Measurements from ENCODE around the gene SNAP47.
A peak's percentile ranks its signal among the peaks of the same experiment; 100 is the strongest.

Gene SNAP47

GRCh38 chr1:227753999-227754711 is 18.9 kb downstream of the SNAP47 start:
- Mint-ChIP-seq H3K4me1 (ENCODE audit: low read depth) (peaks cover 52% of the 10 kb centered on the region), H3K36me3 (ENCODE audit: low read depth) (peaks cover 80% of the 10 kb centered on the region), H3K4me3 (no peak overlapping the region), H3K27me3 (no peaks in the 10 kb centered on the region), H3K27ac (no peak overlapping the region), H3K9me3 (no peaks in the 10 kb centered on the region)
- no peak for DNase-seq

DNA sequence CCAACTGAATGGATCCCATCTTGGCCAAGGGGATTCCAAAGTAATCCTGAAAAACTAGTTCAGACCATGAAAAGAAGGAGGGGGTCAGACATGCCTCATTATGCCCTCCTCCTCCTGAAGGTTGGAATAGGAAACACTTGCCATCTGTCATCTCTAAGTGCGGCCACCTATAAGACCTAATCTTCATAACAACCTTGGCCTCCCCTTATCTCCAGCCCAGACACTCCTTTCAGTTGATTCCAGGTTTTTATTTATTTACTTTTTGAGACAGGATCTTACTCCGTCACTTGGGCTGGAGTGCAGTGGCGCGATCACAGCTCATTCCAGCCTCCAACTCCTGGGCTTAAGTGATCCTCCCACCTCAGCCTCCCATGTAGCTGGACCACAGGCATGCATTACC is 19.7 kb downstream of the SNAP47 start:
- DNase-seq = no peak
- H3K36me3 Mint-ChIP-seq (ENCODE audit: low read depth) = peaks cover 81% of the 10 kb centered on the region
- peaks cover 55% of the 10 kb centered on the region for H3K4me1 Mint-ChIP-seq (ENCODE audit: low read depth)
- H3K27ac Mint-ChIP-seq = no peak overlapping the region
- no peaks in the 10 kb centered on the region for H3K27me3 Mint-ChIP-seq
- H3K9me3 Mint-ChIP-seq = no peaks in the 10 kb centered on the region
- H3K4me3 Mint-ChIP-seq = no peak overlapping the region

DNA sequence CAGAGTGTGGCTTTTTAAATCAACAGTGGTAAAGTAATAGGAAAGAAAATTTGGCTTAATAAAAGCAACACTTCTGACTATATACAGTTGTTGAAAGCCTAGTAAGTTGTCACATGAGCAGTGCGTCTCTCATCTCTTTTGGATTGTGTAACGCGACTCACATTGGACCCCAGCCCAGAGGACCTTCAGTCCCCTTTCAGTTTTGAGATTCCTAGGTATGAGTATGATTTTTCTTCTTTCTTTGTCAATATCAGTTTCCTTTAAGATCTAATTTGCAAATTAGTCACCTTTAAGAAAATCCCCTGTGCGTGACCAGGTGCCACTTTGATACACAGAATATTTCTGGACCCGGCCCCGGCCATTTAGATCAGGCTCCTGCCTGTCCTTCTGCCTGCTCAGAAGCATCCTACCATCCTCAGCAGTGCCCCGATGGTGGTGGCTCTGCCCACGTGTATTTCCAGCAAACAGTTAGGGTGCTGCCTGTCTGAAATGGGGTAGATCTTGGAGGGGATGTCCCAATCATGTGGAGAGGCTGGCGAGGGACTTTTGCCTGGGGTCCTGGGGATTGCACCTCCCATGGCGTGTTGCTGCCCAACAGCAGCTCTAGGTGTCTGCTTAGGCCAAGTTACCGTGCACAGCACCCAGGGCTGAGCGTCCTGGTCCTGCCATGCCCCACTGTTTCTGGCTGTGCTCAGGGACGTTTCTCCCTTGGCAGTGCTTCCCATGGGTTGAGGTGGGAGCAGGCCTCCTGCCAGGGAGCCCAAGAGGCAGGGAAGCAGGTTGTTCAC is 21.1 kb downstream of the SNAP47 start:
- no peak overlapping the region for H3K4me3 Mint-ChIP-seq
- H3K9me3 Mint-ChIP-seq = no peaks in the 10 kb centered on the region

DNA sequence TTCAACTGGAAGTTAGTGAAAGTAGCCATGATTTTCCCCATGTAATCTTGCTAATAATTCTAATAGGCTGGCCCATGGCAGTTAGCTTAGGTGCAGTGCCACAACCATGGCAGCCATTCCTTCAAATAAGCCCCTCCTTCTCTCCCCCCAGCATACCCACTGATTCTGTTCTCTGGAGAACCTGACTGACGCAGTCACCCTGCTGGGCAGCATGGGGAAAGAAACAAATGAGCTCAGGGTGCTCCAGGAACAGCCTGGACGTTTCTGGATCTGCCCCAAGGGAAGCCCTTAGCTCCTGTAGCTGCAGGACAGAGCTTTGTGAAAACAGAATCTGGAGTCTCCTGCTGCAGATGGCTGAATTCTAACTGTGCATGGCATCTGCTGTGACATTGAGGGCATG is 22.5 kb downstream of the SNAP47 start:
- Mint-ChIP-seq H3K27ac (no peak overlapping the region), H3K4me3 (no peak overlapping the region), H3K36me3 (ENCODE audit: low read depth) (peaks cover 85% of the 10 kb centered on the region), H3K9me3 (no peaks in the 10 kb centered on the region), H3K4me1 (ENCODE audit: low read depth) (peaks cover 74% of the 10 kb centered on the region), H3K27me3 (no peaks in the 10 kb centered on the region)
- no peak for DNase-seq

More for the DNA sequence above, 21.1 kb downstream of the SNAP47 start:
- peaks cover 67% of the 10 kb centered on the region for H3K4me1 Mint-ChIP-seq (ENCODE audit: low read depth)
- peaks cover 81% of the 10 kb centered on the region for H3K36me3 Mint-ChIP-seq (ENCODE audit: low read depth)
- DNase-seq = no peak
- peak overlapping the region; percentile 71 for H3K27ac Mint-ChIP-seq
- no peaks in the 10 kb centered on the region for H3K27me3 Mint-ChIP-seq

GRCh38 chr1:227758366-227758765 is 23.1 kb downstream of the SNAP47 start:
- H3K27ac Mint-ChIP-seq = peak overlapping the region; percentile 46
- peaks cover 77% of the 10 kb centered on the region for H3K4me1 Mint-ChIP-seq (ENCODE audit: low read depth)
- peaks cover 79% of the 10 kb centered on the region for H3K36me3 Mint-ChIP-seq (ENCODE audit: low read depth)
- H3K27me3 Mint-ChIP-seq = no peaks in the 10 kb centered on the region
- no peak for DNase-seq
- no peaks in the 10 kb centered on the region for H3K9me3 Mint-ChIP-seq
- no peak overlapping the region for H3K4me3 Mint-ChIP-seq

DNA sequence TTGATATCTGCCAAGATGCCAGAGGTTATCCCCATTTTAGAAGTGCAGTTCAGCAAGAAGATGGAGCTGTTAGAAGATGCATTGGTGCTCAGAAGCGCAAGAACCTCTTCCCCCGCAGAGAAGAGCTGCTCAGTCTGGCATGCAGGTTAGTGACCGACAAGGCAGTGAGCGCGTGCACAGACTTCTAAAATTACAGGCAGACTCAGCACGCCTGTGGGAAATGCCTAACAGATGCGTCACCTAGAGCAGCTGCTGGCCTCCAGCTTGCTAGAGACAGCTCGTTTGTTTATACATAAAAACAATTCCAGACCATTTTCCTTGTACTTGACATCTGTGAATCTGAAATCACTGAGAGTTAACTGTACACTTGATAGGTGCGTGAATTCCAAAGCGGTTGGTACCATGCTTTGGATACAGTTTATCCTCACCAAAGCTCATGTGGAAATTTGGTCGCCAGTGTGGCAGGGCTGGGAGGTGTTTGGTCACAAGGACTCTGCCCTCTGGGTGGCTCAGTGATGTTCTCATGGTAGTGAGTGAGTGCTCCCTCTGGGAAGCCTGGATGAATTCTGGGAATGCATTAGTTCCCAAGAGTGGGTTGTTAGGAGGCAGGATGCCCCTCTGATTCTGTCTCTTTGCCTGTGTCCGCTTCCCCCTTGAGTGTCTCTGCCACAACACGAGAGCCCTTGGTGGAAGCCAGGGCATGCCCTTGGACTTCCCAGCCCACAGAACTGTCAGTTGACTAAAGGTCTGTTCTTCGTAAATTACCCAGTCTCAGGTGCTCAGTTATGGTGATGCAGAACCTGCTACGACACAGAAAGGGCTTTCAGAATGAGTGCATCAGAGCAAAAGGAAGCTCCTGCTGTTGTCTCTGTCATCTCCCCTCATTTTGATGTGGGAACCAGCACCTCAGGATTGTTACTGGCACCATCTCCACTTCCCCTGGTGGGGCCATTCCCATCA is 24.4 kb downstream of the SNAP47 start:
- Mint-ChIP-seq H3K9me3 (no peaks in the 10 kb centered on the region), H3K27ac (peak overlapping the region; percentile 68), H3K4me1 (ENCODE audit: low read depth) (peaks cover 84% of the 10 kb centered on the region), H3K4me3 (no peak overlapping the region), H3K27me3 (no peaks in the 10 kb centered on the region), H3K36me3 (ENCODE audit: low read depth) (peaks cover 79% of the 10 kb centered on the region)
- DNase-seq = no peak

GRCh38 chr1:227760377-227760776 is 25.1 kb downstream of the SNAP47 start:
- Mint-ChIP-seq H3K4me3 (no peak overlapping the region), H3K9me3 (no peaks in the 10 kb centered on the region), H3K27ac (peak overlapping the region; percentile 68), H3K4me1 (ENCODE audit: low read depth) (peaks cover 91% of the 10 kb centered on the region), H3K27me3 (no peaks in the 10 kb centered on the region), H3K36me3 (ENCODE audit: low read depth) (peaks cover 79% of the 10 kb centered on the region)
- no peak for DNase-seq

DNA sequence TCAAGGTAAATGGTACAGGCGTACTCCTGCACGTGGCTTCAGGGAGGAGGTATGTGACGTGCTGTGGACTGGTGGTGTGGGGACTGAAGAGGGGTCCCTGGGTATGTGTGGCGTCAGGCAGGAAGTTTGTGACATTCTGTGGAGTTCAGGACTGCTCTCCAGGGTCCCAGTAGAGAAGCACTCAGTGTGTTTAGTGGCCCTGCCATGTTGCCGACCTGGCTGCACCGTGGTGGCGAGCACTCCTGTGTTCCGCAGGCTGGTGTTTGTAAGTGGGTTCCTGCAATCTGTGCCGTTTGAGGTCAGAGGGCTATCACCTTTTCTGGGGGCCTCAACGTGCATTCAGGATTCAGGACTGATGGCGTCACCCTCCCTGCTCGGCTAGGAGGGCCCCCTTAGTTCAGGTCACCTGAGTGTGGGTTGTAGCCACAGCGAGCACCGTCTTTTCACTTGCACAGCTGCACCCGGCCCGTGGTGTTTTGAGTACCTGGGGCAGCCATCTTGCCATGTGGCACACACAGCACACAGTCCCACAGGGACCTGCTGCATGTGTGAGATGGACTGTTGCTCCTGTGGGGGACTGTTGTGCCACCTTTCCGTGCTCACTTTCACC is 26.5 kb downstream of the SNAP47 start:
- no peak overlapping the region for H3K4me3 Mint-ChIP-seq
- peaks cover 93% of the 10 kb centered on the region for H3K4me1 Mint-ChIP-seq (ENCODE audit: low read depth)
- DNase-seq = no peak
- H3K36me3 Mint-ChIP-seq (ENCODE audit: low read depth) = peaks cover 76% of the 10 kb centered on the region
- no peaks in the 10 kb centered on the region for H3K27me3 Mint-ChIP-seq
- no peaks in the 10 kb centered on the region for H3K9me3 Mint-ChIP-seq
- H3K27ac Mint-ChIP-seq = no peak overlapping the region

DNA sequence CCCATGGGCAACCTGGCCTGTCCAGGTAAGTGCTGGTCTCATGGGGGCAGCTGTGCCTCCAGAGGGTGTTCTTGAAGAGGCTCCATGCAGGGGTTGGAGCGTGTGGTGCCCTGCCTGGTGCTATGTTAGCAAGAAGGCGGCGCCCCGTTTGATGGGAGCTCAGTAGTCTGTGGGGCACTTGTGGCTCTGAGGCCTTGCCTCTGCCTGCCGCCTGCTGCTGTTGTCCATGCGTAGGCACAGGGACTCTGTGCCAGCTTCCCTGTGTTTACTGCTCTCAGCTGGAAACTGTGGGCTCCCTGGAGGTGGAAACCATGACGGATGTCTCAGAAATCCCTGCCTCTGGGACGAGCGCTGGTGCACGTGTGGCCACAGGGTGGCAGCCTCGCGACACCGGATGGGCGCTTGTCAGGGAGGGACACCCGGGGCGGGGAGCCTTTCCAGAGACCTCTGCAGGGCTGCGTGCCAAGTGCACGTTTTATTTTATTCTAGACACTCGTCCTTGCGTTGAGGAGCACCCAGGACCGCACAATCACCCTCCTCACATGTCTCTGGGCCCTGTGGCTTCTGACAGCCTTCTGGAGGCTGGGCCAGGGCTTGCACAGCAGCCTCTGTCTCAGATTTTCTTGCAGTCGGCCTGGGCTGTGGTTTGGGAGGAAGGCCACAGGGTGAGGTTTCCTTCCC is 27.1 kb downstream of the SNAP47 start:
- peak overlapping the region; percentile 61 for H3K27ac Mint-ChIP-seq
- H3K4me3 Mint-ChIP-seq = peak overlapping the region; percentile 18
- no peaks in the 10 kb centered on the region for H3K27me3 Mint-ChIP-seq
- peaks cover 93% of the 10 kb centered on the region for H3K4me1 Mint-ChIP-seq (ENCODE audit: low read depth)
- peaks cover 77% of the 10 kb centered on the region for H3K36me3 Mint-ChIP-seq (ENCODE audit: low read depth)
- no peaks in the 10 kb centered on the region for H3K9me3 Mint-ChIP-seq
- DNase-seq = peak; percentile 88

DNA sequence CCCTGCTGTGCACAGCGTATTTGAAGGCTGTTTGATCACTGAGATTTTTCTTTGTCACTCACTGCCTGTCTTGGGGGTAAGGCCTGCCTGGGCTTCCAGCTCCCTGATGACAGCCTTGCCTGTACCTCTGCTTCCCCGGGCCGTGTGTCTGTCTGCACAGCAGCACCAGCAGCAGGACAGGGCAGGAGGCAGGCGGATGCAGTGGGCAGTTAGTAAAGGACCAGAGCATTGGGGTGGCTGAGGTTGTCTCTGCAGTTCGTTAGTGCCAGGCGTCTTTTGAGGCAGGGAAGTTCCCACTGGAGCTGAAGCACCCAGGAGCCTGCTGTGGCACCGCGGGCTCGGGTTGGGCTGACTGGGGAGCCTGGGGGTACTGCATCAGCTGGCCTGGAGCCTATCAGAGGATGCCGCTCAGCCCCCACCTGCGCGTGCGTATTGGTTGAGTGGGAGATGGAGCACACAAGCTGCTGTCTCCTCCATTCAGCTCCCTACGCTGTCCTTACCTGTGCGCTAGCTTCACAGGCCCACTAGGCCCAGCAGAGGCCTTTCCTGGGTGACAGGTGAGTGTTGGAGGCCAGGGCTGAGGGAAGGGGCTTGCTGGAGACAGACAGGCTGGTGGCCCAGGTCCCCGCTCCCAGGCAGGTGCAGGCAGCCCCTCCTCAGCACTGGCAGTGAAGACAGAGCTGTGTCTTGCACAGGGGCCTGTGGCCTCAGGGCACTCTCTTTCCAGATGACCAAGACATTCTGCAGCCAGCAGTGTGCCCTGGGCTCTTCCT is 28.2 kb downstream of the SNAP47 start:
- no peak overlapping the region for H3K4me3 Mint-ChIP-seq
- H3K27ac Mint-ChIP-seq = peak overlapping the region; percentile 35
- peaks cover 91% of the 10 kb centered on the region for H3K4me1 Mint-ChIP-seq (ENCODE audit: low read depth)
- DNase-seq = no peak
- no peaks in the 10 kb centered on the region for H3K9me3 Mint-ChIP-seq
- peaks cover 77% of the 10 kb centered on the region for H3K36me3 Mint-ChIP-seq (ENCODE audit: low read depth)
- H3K27me3 Mint-ChIP-seq = no peaks in the 10 kb centered on the region

- Mint-ChIP-seq H3K4me1 (ENCODE audit: low read depth) (peaks cover 86% of the 10 kb centered on the region), H3K27ac (peak overlapping the region; percentile 35), H3K4me3 (no peak overlapping the region), H3K27me3 (no peaks in the 10 kb centered on the region), H3K36me3 (ENCODE audit: low read depth) (peaks cover 77% of the 10 kb centered on the region), H3K9me3 (no peaks in the 10 kb centered on the region)
- no peak for DNase-seq
These were observed 28.8 kb downstream of the SNAP47 start for GRCh38 chr1:227764019-227764391.

- DNase-seq = no peak
- Mint-ChIP-seq H3K4me3 (no peak overlapping the region), H3K27ac (no peak overlapping the region), H3K27me3 (no peaks in the 10 kb centered on the region), H3K4me1 (ENCODE audit: low read depth) (peaks cover 73% of the 10 kb centered on the region), H3K36me3 (ENCODE audit: low read depth) (peaks cover 75% of the 10 kb centered on the region), H3K9me3 (no peaks in the 10 kb centered on the region)
These were observed 30.2 kb downstream of the SNAP47 start for GRCh38 chr1:227765261-227766014.
